Stomach (tissue), 4 donors: ENCODE results near the gene BDNF.

Source experiments
- EP300 ChIP-seq: sonication (generic); formaldehyde crosslinking; IDR thresholded peaks from one replicate; pipeline ENCODE4 v1.6.1; 2017; ENCODE audit warnings: antibody characterized with exemption
- POLR2AphosphoS5 ChIP-seq, 3 donors: sonication (generic); formaldehyde crosslinking; IDR thresholded peaks; one replicate each; pipeline ENCODE4 v1.6.1; 2016; ENCODE audit warnings: antibody characterized with exemption in 3 of 3
- TF ChIP-seq, protein P1 (sequence below), 7 experiments: fragments of 450-650 bp in 4 of 7; fragments of 200-600 bp in 3 of 7; sonication (generic) in 3 of 7; IDR thresholded peaks; one replicate each; pipeline ENCODE4 v1.5.1; 2016 to 2019; ENCODE audit warnings: antibody characterized with exemption in 7 of 7, control low read depth in 2 of 7, mild to moderate bottlenecking in 1 of 7

DNA sequence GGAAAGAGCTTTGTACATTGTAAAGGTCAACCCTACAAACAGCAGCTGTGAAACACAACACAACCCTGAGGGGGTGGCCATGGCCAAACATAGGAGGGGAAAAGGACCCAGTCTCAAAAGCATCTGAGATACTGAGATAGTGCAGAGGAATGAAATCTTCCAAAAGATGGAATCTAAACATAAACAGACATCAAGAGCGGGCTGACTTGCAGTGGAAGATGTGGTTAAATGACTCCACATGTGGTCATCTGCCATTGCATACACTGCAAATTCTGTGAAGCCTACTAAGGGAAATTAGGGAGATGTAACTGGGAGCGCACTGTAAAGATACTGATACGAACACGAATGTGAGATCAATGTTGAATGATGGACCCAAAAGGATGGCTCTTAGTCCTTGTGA, 22.0 kb downstream of the BDNF start:
- TF ChIP-seq EP300 (no peak), POLR2AphosphoS5 (IDR thresholded peaks at IDR 0.05) (no peak)
- TF ChIP-seq, protein P1, sequence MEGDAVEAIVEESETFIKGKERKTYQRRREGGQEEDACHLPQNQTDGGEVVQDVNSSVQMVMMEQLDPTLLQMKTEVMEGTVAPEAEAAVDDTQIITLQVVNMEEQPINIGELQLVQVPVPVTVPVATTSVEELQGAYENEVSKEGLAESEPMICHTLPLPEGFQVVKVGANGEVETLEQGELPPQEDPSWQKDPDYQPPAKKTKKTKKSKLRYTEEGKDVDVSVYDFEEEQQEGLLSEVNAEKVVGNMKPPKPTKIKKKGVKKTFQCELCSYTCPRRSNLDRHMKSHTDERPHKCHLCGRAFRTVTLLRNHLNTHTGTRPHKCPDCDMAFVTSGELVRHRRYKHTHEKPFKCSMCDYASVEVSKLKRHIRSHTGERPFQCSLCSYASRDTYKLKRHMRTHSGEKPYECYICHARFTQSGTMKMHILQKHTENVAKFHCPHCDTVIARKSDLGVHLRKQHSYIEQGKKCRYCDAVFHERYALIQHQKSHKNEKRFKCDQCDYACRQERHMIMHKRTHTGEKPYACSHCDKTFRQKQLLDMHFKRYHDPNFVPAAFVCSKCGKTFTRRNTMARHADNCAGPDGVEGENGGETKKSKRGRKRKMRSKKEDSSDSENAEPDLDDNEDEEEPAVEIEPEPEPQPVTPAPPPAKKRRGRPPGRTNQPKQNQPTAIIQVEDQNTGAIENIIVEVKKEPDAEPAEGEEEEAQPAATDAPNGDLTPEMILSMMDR (IDR thresholded peaks at IDR 0.05): no peak
